ENCODE measurements around the gene SPINK1. TPM values are rescaled to one million over a fixed set of nuclear protein-coding genes. Genes with fewer than 3 reads are reported as not detected.

SPINK1 gene
- total and polyA plus RNA-seq, 9 of the 15 experiments (the other 6 are each of a cell fraction or from before 2014, with no cell fraction given) = 0.45 to 2.2 (median 0.65) TPM; not detected in 1

DNA sequence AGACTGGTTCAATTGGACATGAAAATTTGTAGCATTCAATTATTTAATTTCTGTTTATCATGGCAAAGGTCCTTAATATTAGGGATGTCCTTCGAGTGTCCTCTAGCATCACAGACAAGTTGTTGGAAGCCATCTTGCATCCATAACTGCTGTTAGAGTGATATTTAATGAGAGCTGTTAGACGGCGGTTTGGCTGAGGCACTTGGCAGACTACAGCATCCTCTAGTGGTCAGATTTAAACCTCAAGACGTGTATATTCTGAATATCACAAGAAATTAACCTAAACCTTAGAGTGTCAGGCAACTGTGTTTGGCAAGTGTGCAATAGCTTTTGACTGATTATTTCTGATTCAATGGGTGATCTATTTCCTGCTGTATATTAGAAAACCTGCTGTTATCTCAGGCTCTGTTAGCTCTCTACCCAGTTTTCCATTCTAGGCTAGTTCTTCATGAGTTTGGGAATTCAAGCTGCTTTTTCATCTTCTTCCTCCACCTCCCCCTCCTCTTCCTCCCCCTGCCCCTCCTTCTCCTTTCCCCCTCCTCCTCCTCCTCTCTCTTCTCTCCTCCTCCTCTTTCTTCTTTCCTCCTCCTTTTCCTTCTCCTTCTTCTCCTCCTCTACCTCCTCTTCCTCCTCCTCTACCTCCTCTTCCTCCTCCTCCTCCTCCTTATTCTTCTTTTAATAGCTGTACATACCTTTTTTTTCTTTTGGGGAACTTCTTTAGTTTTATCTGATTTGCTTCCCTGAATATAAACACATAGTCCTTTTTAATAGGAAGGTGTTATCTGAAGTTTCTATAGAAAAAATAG, 8.6 kb downstream of the SPINK1 start (continued):
- TF ChIP-seq, protein P1, sequence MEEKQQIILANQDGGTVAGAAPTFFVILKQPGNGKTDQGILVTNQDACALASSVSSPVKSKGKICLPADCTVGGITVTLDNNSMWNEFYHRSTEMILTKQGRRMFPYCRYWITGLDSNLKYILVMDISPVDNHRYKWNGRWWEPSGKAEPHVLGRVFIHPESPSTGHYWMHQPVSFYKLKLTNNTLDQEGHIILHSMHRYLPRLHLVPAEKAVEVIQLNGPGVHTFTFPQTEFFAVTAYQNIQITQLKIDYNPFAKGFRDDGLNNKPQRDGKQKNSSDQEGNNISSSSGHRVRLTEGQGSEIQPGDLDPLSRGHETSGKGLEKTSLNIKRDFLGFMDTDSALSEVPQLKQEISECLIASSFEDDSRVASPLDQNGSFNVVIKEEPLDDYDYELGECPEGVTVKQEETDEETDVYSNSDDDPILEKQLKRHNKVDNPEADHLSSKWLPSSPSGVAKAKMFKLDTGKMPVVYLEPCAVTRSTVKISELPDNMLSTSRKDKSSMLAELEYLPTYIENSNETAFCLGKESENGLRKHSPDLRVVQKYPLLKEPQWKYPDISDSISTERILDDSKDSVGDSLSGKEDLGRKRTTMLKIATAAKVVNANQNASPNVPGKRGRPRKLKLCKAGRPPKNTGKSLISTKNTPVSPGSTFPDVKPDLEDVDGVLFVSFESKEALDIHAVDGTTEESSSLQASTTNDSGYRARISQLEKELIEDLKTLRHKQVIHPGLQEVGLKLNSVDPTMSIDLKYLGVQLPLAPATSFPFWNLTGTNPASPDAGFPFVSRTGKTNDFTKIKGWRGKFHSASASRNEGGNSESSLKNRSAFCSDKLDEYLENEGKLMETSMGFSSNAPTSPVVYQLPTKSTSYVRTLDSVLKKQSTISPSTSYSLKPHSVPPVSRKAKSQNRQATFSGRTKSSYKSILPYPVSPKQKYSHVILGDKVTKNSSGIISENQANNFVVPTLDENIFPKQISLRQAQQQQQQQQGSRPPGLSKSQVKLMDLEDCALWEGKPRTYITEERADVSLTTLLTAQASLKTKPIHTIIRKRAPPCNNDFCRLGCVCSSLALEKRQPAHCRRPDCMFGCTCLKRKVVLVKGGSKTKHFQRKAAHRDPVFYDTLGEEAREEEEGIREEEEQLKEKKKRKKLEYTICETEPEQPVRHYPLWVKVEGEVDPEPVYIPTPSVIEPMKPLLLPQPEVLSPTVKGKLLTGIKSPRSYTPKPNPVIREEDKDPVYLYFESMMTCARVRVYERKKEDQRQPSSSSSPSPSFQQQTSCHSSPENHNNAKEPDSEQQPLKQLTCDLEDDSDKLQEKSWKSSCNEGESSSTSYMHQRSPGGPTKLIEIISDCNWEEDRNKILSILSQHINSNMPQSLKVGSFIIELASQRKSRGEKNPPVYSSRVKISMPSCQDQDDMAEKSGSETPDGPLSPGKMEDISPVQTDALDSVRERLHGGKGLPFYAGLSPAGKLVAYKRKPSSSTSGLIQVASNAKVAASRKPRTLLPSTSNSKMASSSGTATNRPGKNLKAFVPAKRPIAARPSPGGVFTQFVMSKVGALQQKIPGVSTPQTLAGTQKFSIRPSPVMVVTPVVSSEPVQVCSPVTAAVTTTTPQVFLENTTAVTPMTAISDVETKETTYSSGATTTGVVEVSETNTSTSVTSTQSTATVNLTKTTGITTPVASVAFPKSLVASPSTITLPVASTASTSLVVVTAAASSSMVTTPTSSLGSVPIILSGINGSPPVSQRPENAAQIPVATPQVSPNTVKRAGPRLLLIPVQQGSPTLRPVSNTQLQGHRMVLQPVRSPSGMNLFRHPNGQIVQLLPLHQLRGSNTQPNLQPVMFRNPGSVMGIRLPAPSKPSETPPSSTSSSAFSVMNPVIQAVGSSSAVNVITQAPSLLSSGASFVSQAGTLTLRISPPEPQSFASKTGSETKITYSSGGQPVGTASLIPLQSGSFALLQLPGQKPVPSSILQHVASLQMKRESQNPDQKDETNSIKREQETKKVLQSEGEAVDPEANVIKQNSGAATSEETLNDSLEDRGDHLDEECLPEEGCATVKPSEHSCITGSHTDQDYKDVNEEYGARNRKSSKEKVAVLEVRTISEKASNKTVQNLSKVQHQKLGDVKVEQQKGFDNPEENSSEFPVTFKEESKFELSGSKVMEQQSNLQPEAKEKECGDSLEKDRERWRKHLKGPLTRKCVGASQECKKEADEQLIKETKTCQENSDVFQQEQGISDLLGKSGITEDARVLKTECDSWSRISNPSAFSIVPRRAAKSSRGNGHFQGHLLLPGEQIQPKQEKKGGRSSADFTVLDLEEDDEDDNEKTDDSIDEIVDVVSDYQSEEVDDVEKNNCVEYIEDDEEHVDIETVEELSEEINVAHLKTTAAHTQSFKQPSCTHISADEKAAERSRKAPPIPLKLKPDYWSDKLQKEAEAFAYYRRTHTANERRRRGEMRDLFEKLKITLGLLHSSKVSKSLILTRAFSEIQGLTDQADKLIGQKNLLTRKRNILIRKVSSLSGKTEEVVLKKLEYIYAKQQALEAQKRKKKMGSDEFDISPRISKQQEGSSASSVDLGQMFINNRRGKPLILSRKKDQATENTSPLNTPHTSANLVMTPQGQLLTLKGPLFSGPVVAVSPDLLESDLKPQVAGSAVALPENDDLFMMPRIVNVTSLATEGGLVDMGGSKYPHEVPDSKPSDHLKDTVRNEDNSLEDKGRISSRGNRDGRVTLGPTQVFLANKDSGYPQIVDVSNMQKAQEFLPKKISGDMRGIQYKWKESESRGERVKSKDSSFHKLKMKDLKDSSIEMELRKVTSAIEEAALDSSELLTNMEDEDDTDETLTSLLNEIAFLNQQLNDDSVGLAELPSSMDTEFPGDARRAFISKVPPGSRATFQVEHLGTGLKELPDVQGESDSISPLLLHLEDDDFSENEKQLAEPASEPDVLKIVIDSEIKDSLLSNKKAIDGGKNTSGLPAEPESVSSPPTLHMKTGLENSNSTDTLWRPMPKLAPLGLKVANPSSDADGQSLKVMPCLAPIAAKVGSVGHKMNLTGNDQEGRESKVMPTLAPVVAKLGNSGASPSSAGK (IDR thresholded peaks at IDR 0.05) = no peak
- TF ChIP-seq, protein P2, sequence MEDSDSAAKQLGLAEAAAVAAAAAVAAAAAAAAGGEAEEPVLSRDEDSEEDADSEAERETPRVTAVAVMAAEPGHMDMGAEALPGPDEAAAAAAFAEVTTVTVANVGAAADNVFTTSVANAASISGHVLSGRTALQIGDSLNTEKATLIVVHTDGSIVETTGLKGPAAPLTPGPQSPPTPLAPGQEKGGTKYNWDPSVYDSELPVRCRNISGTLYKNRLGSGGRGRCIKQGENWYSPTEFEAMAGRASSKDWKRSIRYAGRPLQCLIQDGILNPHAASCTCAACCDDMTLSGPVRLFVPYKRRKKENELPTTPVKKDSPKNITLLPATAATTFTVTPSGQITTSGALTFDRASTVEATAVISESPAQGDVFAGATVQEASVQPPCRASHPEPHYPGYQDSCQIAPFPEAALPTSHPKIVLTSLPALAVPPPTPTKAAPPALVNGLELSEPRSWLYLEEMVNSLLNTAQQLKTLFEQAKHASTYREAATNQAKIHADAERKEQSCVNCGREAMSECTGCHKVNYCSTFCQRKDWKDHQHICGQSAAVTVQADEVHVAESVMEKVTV (CRISPR knock-in tag; IDR thresholded peaks at IDR 0.05) = peak; percentile 77; the same call in 1 of the 2 replicates
- TF ChIP-seq RAD21 (CRISPR knock-in tag; conservative IDR thresholded peaks at IDR 0.05 in 1 of 2, IDR thresholded peaks at IDR 0.05 in 1 of 2) (peak; percentile 76 to 88), CHD2 (IDR thresholded peaks at IDR 0.05; ENCODE audit: low read depth, low read length) (no peak), ZNF766 (CRISPR knock-in tag; conservative IDR thresholded peaks at IDR 0.05) (no peak), ZNF174 (CRISPR knock-in tag; IDR thresholded peaks at IDR 0.05) (no peak), ZNF785 (CRISPR knock-in tag; IDR thresholded peaks at IDR 0.05) (no peak), ZFPM2 (CRISPR knock-in tag; IDR thresholded peaks at IDR 0.05) (no peak), PHB (CRISPR knock-in tag; IDR thresholded peaks at IDR 0.05) (no peak)

Measured in K562 (cell line).